Muscle of leg (tissue), 11 donors: Measurements from ENCODE around the gene KDM5B. TPM values are rescaled to one million over a fixed set of nuclear protein-coding genes. Genes with fewer than 3 reads are reported as not detected.

Experiments used
- DNase-seq: peaks from one replicate; pipeline ENCODE4 v3.0.0; 2013
- H3K27ac ChIP-seq: one replicate; pipeline ENCODE4 v1.5.1; 2013; ENCODE audit warnings: mild to moderate bottlenecking, low read length, control low read depth
- H3K27me3 ChIP-seq: one replicate; pipeline ENCODE4 v1.6.1; 2013; ENCODE audit warnings: low read length; ENCODE audit not compliant: control insufficient read depth, insufficient read depth
- H3K36me3 ChIP-seq: one replicate; pipeline ENCODE4 v1.6.1; 2013; ENCODE audit warnings: low read length; ENCODE audit not compliant: control insufficient read depth, insufficient read depth
- H3K4me1 ChIP-seq: one replicate; pipeline ENCODE4 v1.6.1; 2013; ENCODE audit warnings: low read length; ENCODE audit not compliant: control insufficient read depth, insufficient read depth
- H3K4me3 ChIP-seq: one replicate; pipeline ENCODE4 v1.5.1; 2013; ENCODE audit warnings: low read length, control low read depth
- H3K9me3 ChIP-seq: replicated peaks from 2 replicates; pipeline ENCODE4 v1.6.1; 2013; ENCODE audit warnings: low read depth, low read length; ENCODE audit not compliant: control insufficient read depth
- WGBS: methylation state at CpG from one replicate; pipeline ENCODE4 v1.1.5; 2013; ENCODE audit warnings: missing lambda C conversion rate; ENCODE audit not compliant: insufficient coverage; 5-methylcytosine and 5-hydroxymethylcytosine counted together
- polyA plus RNA-seq, 8 donors: library from polyadenylated mRNA; unstranded; fragments of 120-200 nt; gene quantifications; one replicate each; pipeline versions ENCODE4 v1.2.1 to v1.2.3, GENCODE V29; 2013; ENCODE audit warnings: inconsistent platforms in 1 of 8, low replicate concordance in 1 of 8; ENCODE audit not compliant: insufficient read length in 8 of 8, insufficient read depth in 1 of 8
- total RNA-seq: library from RNA; stranded (reverse); fragments of 120-200 nt; gene quantifications from one replicate; pipeline ENCODE4 v1.2.4, GENCODE V29; 2013

The KDM5B gene
- total and polyA plus RNA-seq, 9 donors = 34.9 to 55.7 (median 44.5) TPM

GRCh38 chr1:202680586-202681352 is 127.5 kb downstream of the KDM5B start:
- Histone ChIP-seq H3K27me3 (peaks cover 22% of the 10 kb centered on the region), H3K27ac (no peak overlapping the region), H3K36me3 (no peaks in the 10 kb centered on the region), H3K4me1 (no peaks in the 10 kb centered on the region), H3K4me3 (no peak overlapping the region), H3K9me3 (no peaks in the 10 kb centered on the region)
- DNase-seq = no peak
- no CpG with 5 or more reads among the region's 2 CpGs for WGBS

- H3K27ac ChIP-seq = no peak overlapping the region
- no peaks in the 10 kb centered on the region for H3K36me3 ChIP-seq
- DNase-seq = no peak
- H3K27me3 ChIP-seq = peaks cover 20% of the 10 kb centered on the region
- H3K4me1 ChIP-seq = no peaks in the 10 kb centered on the region
- H3K9me3 ChIP-seq = no peaks in the 10 kb centered on the region
- H3K4me3 ChIP-seq = no peak overlapping the region
- WGBS = 33% methylated on average over 4 of the region's 4 CpGs
Measured at GRCh38 chr1:202679406-202680177, 128.6 kb downstream of the KDM5B start.

GRCh38 chr1:202677433-202677832 is 130.8 kb downstream of the KDM5B start:
- H3K4me3 ChIP-seq = no peak overlapping the region
- no peak overlapping the region for H3K27ac ChIP-seq
- H3K4me1 ChIP-seq = no peaks in the 10 kb centered on the region
- no peaks in the 10 kb centered on the region for H3K9me3 ChIP-seq
- H3K36me3 ChIP-seq = no peaks in the 10 kb centered on the region
- no peak for DNase-seq
- peaks cover 18% of the 10 kb centered on the region for H3K27me3 ChIP-seq
- no CpG with 5 or more reads among the region's 2 CpGs for WGBS

Other genes with a start within 250 kb of the KDM5B start
- 0.04 TPM for gene SYT2, start 98.0 kb downstream of the KDM5B start, total RNA-seq
- gene SYT2, start 98.0 kb downstream of the KDM5B start, polyA plus RNA-seq = under 1 TPM; 0.25 to 0.63 (median 0.35) TPM
- 0.22 TPM for gene PCAT6, start 2.5 kb upstream of the KDM5B start, total RNA-seq
- 1 to 10 TPM; 1.9 to 2.8 (median 2.3) TPM for gene PCAT6, start 2.5 kb upstream of the KDM5B start, polyA plus RNA-seq
- gene RABIF, start 80.7 kb upstream of the KDM5B start, total RNA-seq = 4.3 TPM
- gene RABIF, start 80.7 kb upstream of the KDM5B start, polyA plus RNA-seq = 1 to 10 TPM; 5.0 to 7.3 (median 6.2) TPM
- gene KLHL12, start 118.8 kb upstream of the KDM5B start, total RNA-seq = 19.9 TPM
- 10 to 100 TPM; 17.0 to 20.5 (median 19.5) TPM for gene KLHL12, start 118.8 kb upstream of the KDM5B start, polyA plus RNA-seq
- 53.1 TPM for gene ADIPOR1, start 149.9 kb upstream of the KDM5B start, total RNA-seq
- gene ADIPOR1, start 149.9 kb upstream of the KDM5B start, polyA plus RNA-seq = 10 to 100 TPM; 60.0 to 78.2 (median 69.7) TPM
- gene CYB5R1, start 158.8 kb upstream of the KDM5B start, total RNA-seq = 81.3 TPM
- gene CYB5R1, start 158.8 kb upstream of the KDM5B start, polyA plus RNA-seq = 100 to 1,000 TPM in 2 of 8 donors, 10 to 100 TPM in 6; 63.6 to 108 (median 90.5) TPM
- gene TMEM183A, start 199.0 kb upstream of the KDM5B start, total RNA-seq = 42.9 TPM
- gene TMEM183A, start 199.0 kb upstream of the KDM5B start, polyA plus RNA-seq = 10 to 100 TPM; 34.5 to 47.3 (median 40.2) TPM
- 22.4 TPM for gene PPFIA4, start 218.1 kb upstream of the KDM5B start, total RNA-seq
- gene PPFIA4, start 218.1 kb upstream of the KDM5B start, polyA plus RNA-seq = 10 to 100 TPM; 31.0 to 53.1 (median 36.9) TPM